IMR-90 (cell line): ENCODE data around the gene PCK1. TPM values are rescaled to one million over a fixed set of nuclear protein-coding genes. Genes with fewer than 3 reads are reported as not detected.

ENCODE experiments used
- ATAC-seq: fragments of 200-7000 bp; cut with Tn5 transposase; 2 replicates; pipeline ENCODE4 v1.9.1; 2020; ENCODE audit warnings: low read depth, mild to moderate bottlenecking, moderate library complexity
- BruUV-seq: library from RNA; stranded (reverse); fragments of 400-500 nt; replicated peaks from 2 replicates; lab custom pipeline; 2021; lab: Mats Ljungman, UMichigan
- CTCF ChIA-PET: fragments of 300-600 bp; formaldehyde crosslinking; extraction: SDS; loops from one replicate; lab custom pipeline; 2021; ENCODE audit warnings: antibody characterized with exemption; lab: Yijun Ruan, JAX
- POLR2A ChIA-PET: fragments of 300-600 bp; sonication (Branson Sonifier 250); formaldehyde crosslinking; loops from one replicate; lab custom pipeline; 2022; ENCODE audit warnings: antibody characterized with exemption; ENCODE audit not compliant: unreplicated experiment; lab: Charles Lee
- DNase-seq: peaks from one replicate; pipeline ENCODE4 v3.0.0; 2013
- H2AFZ ChIP-seq: replicated peaks from 2 replicates; pipeline ENCODE3; 2013; ENCODE audit warnings: low read length, mild to moderate bottlenecking; ENCODE audit not compliant: poor library complexity
- H2AK5ac ChIP-seq: 2 replicates; pipeline ENCODE4 v1.6.1; 2013; ENCODE audit warnings: low read depth, low read length, inconsistent platforms
- H2AK9ac ChIP-seq: replicated peaks from 2 replicates; pipeline ENCODE3; 2013; ENCODE audit warnings: mild to moderate bottlenecking, low read depth, low read length, moderate library complexity; ENCODE audit not compliant: poor library complexity
- H2BK120ac ChIP-seq: 2 replicates; pipeline ENCODE4 v1.6.1; 2013; ENCODE audit warnings: low read depth, low read length, inconsistent platforms
- H2BK15ac ChIP-seq: 3 replicates; pipeline ENCODE4 v1.6.1; 2013; ENCODE audit warnings: low read depth, low read length, inconsistent platforms
- H2BK20ac ChIP-seq: 2 replicates; pipeline ENCODE4 v1.6.1; 2013; ENCODE audit warnings: low read depth, mild to moderate bottlenecking, inconsistent platforms, low read length, moderate library complexity
- H2BK5ac ChIP-seq: 2 replicates; pipeline ENCODE4 v1.6.1; 2013; ENCODE audit warnings: mild to moderate bottlenecking, low read depth, low read length, inconsistent platforms; ENCODE audit not compliant: poor library complexity, severe bottlenecking
- H3K14ac ChIP-seq: replicated peaks from 2 replicates; pipeline ENCODE4 v1.6.1; 2013; ENCODE audit warnings: low read depth, low read length, inconsistent platforms
- H3K18ac ChIP-seq: 2 replicates; pipeline ENCODE4 v1.6.1; 2013; ENCODE audit warnings: low read depth, low read length, control low read depth
- H3K23ac ChIP-seq: 2 replicates; pipeline ENCODE4 v1.6.1; 2013; ENCODE audit warnings: low read depth, low read length, inconsistent platforms
- H3K27ac ChIP-seq: 2 replicates; pipeline ENCODE4 v1.5.1; 2013; ENCODE audit warnings: mild to moderate bottlenecking, control low read depth, low read length; ENCODE audit not compliant: insufficient read depth
- H3K27me3 ChIP-seq: 2 replicates; pipeline ENCODE4 v1.6.1; 2013; ENCODE audit warnings: low read length; ENCODE audit not compliant: control insufficient read depth, insufficient read depth
- H3K36me3 ChIP-seq: 2 replicates; pipeline ENCODE4 v1.6.1; 2013; ENCODE audit warnings: low read length, mixed read lengths; ENCODE audit not compliant: control insufficient read depth, insufficient read depth
- H3K4ac ChIP-seq: 2 replicates; pipeline ENCODE4 v1.6.1; 2013; ENCODE audit warnings: low read depth, low read length, inconsistent platforms
- H3K4me1 ChIP-seq: 2 replicates; pipeline ENCODE4 v1.6.1; 2013; ENCODE audit warnings: low read length, mixed read lengths; ENCODE audit not compliant: control insufficient read depth, insufficient read depth
- H3K4me2 ChIP-seq: 2 replicates; pipeline ENCODE4 v1.6.1; 2013; ENCODE audit warnings: low read depth, mild to moderate bottlenecking, control low read depth, low read length, moderate library complexity
- H3K4me3 ChIP-seq: 2 replicates; pipeline ENCODE4 v1.5.1; 2013; ENCODE audit warnings: low read depth, mild to moderate bottlenecking, control low read depth, low read length, moderate library complexity; ENCODE audit not compliant: insufficient read depth
- H3K56ac ChIP-seq: 2 replicates; pipeline ENCODE4 v1.6.1; 2013; ENCODE audit warnings: low read length, inconsistent platforms; ENCODE audit not compliant: insufficient read depth; ENCODE audit errors: extremely low read depth
- H3K79me1 ChIP-seq, 2 experiments: 2 replicates each; pipeline ENCODE4 v1.6.1; 2013; ENCODE audit warnings: low read length in 2 of 2, inconsistent platforms in 1 of 2, low read depth in 1 of 2
- H3K9ac ChIP-seq: 2 replicates; pipeline ENCODE4 v1.6.1; 2013; ENCODE audit warnings: low read depth, low read length, control low read depth
- H3K9me1 ChIP-seq: 2 replicates; pipeline ENCODE4 v1.6.1; 2013; ENCODE audit warnings: low read length, inconsistent platforms; ENCODE audit not compliant: insufficient read depth
- H3K9me3 ChIP-seq: 2 replicates; pipeline ENCODE4 v1.6.1; 2013; ENCODE audit warnings: low read length; ENCODE audit not compliant: control insufficient read depth, insufficient read depth
- H4K20me1 ChIP-seq: 2 replicates; pipeline ENCODE4 v1.6.1; 2013; ENCODE audit warnings: low read length, inconsistent platforms; ENCODE audit not compliant: insufficient read depth
- H4K5ac ChIP-seq: 2 replicates; pipeline ENCODE4 v1.6.1; 2013; ENCODE audit warnings: mild to moderate bottlenecking, low read depth, low read length, control low read depth
- H4K8ac ChIP-seq, 2 experiments: 2 replicates each; pipeline ENCODE4 v1.6.1; 2013; ENCODE audit warnings: low read depth in 2 of 2, low read length in 2 of 2, control low read depth in 1 of 2, inconsistent platforms in 1 of 2
- H4K91ac ChIP-seq: 2 replicates; pipeline ENCODE4 v1.6.1; 2013; ENCODE audit warnings: low read depth, low read length, inconsistent platforms; ENCODE audit not compliant: insufficient read depth
- BHLHE40 ChIP-seq: fragments of 150-350 bp; IDR thresholded peaks from 2 replicates; pipeline ENCODE4 v1.6.1; 2016; ENCODE audit warnings: mild to moderate bottlenecking, low read depth, low read length
- CEBPB ChIP-seq: IDR thresholded peaks from 2 replicates; pipeline ENCODE4 v1.6.1; 2012; ENCODE audit warnings: low read depth, low read length, improper control_type of control experiment
- FOS ChIP-seq: fragments of 150-350 bp; IDR thresholded peaks from 2 replicates; pipeline ENCODE4 v1.6.1; 2016; ENCODE audit warnings: low read depth, low read length
- MXI1 ChIP-seq: IDR thresholded peaks from 2 replicates; pipeline ENCODE4 v1.6.1; 2012; ENCODE audit warnings: low read depth, mild to moderate bottlenecking, low read length, moderate library complexity, borderline replicate concordance
- NFE2L2 ChIP-seq: fragments of 150-350 bp; IDR thresholded peaks from 2 replicates; pipeline ENCODE4 v1.6.1; 2016; ENCODE audit warnings: low read depth, mild to moderate bottlenecking, low read length
- RAD21 ChIP-seq: IDR thresholded peaks from 2 replicates; pipeline ENCODE4 v1.6.1; 2012; ENCODE audit warnings: low read length, improper control_type of control experiment
- RCOR1 ChIP-seq: IDR thresholded peaks from 2 replicates; pipeline ENCODE4 v1.6.1; 2012; ENCODE audit warnings: mild to moderate bottlenecking, low read length, improper control_type of control experiment; ENCODE audit not compliant: insufficient replicate concordance
- SMC3 ChIP-seq: fragments of 150-350 bp; IDR thresholded peaks from 2 replicates; pipeline ENCODE4 v1.6.1; 2016; ENCODE audit warnings: low read depth, mild to moderate bottlenecking, antibody characterized with exemption, low read length, moderate library complexity
- WGBS, 2 experiments: methylation state at CpG; one replicate each; pipeline versions ENCODE4 v1.1.5 to v1.1.7; 2013; ENCODE audit warnings: missing lambda C conversion rate in 2 of 2; ENCODE audit not compliant: insufficient read length in 1 of 2; ENCODE audit errors: extremely low coverage in 2 of 2; 5-methylcytosine and 5-hydroxymethylcytosine counted together
- dilution Hi-C: fragments of 300-500 bp; cut with HindIII; formaldehyde crosslinking; loops from one replicate; pipeline ENCODE4 v1.14.3; 2018; ENCODE audit warnings: low sequenced_read_pairs; ENCODE audit not compliant: unreplicated experiment
- in situ Hi-C: fragments of 300-500 bp; cut with MboI; formaldehyde crosslinking; loops from 3 replicates; pipeline ENCODE4 v1.14.3; 2019; ENCODE audit warnings: low sequenced_read_pairs, inconsistent platforms, mixed read lengths
- intact Hi-C: fragments of 100-400 bp; cut with micrococcal nuclease; formaldehyde crosslinking; loops from 2 replicates; pipeline ENCODE4 v1.10.0; 2022
- polyA plus RNA-seq, 3 experiments: library from polyadenylated mRNA; depleted of rRNA; stranded (reverse); fragments of >200 nt; gene quantifications; 2 replicates each; pipeline ENCODE4 v1.2.3, GENCODE V29; 2012; ENCODE audit warnings: low replicate concordance in 1 of 3
- total RNA-seq: library from RNA; depleted of rRNA; stranded (reverse); fragments of >200 nt; gene quantifications from 2 replicates; pipeline ENCODE4 v1.2.3, GENCODE V29; 2012
- TF ChIP-seq, protein P1 (sequence below): fragments of 150-350 bp; IDR thresholded peaks from 2 replicates; pipeline ENCODE4 v1.6.1; 2016; ENCODE audit warnings: low read depth, mild to moderate bottlenecking, low read length, moderate library complexity, borderline replicate concordance
- TF ChIP-seq, protein P2 (sequence below): conservative IDR thresholded peaks from 2 replicates; pipeline ENCODE4 v1.5.1; 2012; ENCODE audit warnings: mild to moderate bottlenecking, low read depth, low read length, improper control_type of control experiment

The PCK1 gene
- total and polyA plus RNA-seq, 2 of the 4 experiments (the other 2 are of a cell fraction), result not detected

DNA sequence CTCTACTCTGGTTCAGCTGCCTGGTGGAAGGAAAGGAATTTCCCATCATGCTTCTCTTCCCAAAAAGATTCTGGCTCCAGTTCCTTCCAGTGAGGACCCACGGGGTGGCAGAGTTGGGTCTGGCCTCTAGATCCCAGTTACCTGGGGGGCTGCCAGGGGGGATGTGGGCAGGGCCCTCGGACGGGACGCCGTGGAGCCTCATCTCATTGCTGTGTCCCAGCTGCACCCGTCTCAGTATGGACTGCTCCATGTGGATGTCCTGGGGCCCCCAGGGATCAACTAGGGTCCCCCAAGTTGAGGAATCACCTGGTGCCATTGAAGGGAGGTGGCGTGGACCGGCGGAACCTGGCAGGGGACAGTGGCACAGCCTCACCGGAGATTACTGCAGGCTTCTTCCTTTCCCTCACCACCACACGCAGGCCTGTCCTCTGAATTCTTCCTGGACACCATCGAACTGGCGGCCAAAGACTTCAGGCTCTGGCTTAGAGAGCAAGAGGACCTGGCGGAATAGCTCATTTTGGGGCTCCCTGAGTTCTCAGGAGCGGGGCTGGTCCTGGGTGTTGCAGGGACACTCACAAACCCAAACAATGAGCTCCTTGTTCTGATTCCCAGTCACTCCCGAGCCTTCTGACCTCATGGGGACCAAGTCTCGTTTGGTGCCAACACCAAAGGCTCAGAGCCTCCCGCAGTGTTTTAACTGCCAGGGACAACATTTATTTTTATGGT is 50.8 kb downstream of the PCK1 start:
- no peaks in the 10 kb centered on the region for H4K20me1 ChIP-seq
- H3K4ac ChIP-seq, result no peak overlapping the region
- H2AFZ ChIP-seq, result no peak overlapping the region
- no peaks in the 10 kb centered on the region for H3K9me1 ChIP-seq
- no peaks in the 10 kb centered on the region for H3K9me3 ChIP-seq
- H3K27ac ChIP-seq, result no peak overlapping the region
- H2BK15ac ChIP-seq, result no peak overlapping the region
- dilution Hi-C loops (no loop called here), intact Hi-C loops (no loop called here), in situ Hi-C loops (no loop called here)
- no peak overlapping the region for H3K4me2 ChIP-seq
- no peak overlapping the region for H2AK5ac ChIP-seq
- TF ChIP-seq, protein P1, sequence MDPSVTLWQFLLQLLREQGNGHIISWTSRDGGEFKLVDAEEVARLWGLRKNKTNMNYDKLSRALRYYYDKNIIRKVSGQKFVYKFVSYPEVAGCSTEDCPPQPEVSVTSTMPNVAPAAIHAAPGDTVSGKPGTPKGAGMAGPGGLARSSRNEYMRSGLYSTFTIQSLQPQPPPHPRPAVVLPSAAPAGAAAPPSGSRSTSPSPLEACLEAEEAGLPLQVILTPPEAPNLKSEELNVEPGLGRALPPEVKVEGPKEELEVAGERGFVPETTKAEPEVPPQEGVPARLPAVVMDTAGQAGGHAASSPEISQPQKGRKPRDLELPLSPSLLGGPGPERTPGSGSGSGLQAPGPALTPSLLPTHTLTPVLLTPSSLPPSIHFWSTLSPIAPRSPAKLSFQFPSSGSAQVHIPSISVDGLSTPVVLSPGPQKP, result no peak
- TF ChIP-seq NFE2L2, result no peak
- TF ChIP-seq CEBPB, result no peak
- TF ChIP-seq FOS, result no peak
- no peak for TF ChIP-seq MXI1
- no peak for TF ChIP-seq RCOR1
- TF ChIP-seq, protein P2, sequence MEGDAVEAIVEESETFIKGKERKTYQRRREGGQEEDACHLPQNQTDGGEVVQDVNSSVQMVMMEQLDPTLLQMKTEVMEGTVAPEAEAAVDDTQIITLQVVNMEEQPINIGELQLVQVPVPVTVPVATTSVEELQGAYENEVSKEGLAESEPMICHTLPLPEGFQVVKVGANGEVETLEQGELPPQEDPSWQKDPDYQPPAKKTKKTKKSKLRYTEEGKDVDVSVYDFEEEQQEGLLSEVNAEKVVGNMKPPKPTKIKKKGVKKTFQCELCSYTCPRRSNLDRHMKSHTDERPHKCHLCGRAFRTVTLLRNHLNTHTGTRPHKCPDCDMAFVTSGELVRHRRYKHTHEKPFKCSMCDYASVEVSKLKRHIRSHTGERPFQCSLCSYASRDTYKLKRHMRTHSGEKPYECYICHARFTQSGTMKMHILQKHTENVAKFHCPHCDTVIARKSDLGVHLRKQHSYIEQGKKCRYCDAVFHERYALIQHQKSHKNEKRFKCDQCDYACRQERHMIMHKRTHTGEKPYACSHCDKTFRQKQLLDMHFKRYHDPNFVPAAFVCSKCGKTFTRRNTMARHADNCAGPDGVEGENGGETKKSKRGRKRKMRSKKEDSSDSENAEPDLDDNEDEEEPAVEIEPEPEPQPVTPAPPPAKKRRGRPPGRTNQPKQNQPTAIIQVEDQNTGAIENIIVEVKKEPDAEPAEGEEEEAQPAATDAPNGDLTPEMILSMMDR, result no peak
- no peak for TF ChIP-seq SMC3
- no peak for TF ChIP-seq BHLHE40
- TF ChIP-seq RAD21, result no peak
- no peak overlapping the region for H2BK120ac ChIP-seq
- H4K91ac ChIP-seq, result no peak overlapping the region
- no peak for ATAC-seq
- H3K27me3 ChIP-seq, result peaks cover 7% of the 10 kb centered on the region; the same call in 1 of the 2 replicates
- H3K4me3 ChIP-seq, result no peak overlapping the region
- H4K8ac ChIP-seq, result no peak overlapping the region
- H2BK5ac ChIP-seq, result no peak overlapping the region
- WGBS, 2 experiments, result 76% methylated on average over 3 of the region's 18 CpGs; no CpG with 5 or more reads in 1 of the 2 experiments
- H3K36me3 ChIP-seq, result no peaks in the 10 kb centered on the region
- H3K23ac ChIP-seq, result no peak overlapping the region
- H3K79me1 ChIP-seq, result no peaks in the 10 kb centered on the region
- POLR2A ChIA-PET, result no interaction called here
- BruUV-seq, result no TSS peak
- no peak overlapping the region for H3K56ac ChIP-seq
- CTCF ChIA-PET, result no interaction called here
- no peak overlapping the region for H2BK20ac ChIP-seq
- H3K9ac ChIP-seq, result no peak overlapping the region
- H4K5ac ChIP-seq, result no peak overlapping the region
- DNase-seq, result no peak
- H3K4me1 ChIP-seq, result no peaks in the 10 kb centered on the region
- no peak overlapping the region for H2AK9ac ChIP-seq
- no peak overlapping the region for H3K14ac ChIP-seq
- no peak overlapping the region for H3K18ac ChIP-seq
